Measurements from ENCODE around the gene PYGL. TPM values are rescaled to one million over a fixed set of nuclear protein-coding genes. Genes with fewer than 3 reads are reported as not detected.

The PYGL gene
- polyA plus RNA-seq, 1 of the 3 experiments (the other 2 are of a cell fraction) = 60.2 TPM

DNA sequence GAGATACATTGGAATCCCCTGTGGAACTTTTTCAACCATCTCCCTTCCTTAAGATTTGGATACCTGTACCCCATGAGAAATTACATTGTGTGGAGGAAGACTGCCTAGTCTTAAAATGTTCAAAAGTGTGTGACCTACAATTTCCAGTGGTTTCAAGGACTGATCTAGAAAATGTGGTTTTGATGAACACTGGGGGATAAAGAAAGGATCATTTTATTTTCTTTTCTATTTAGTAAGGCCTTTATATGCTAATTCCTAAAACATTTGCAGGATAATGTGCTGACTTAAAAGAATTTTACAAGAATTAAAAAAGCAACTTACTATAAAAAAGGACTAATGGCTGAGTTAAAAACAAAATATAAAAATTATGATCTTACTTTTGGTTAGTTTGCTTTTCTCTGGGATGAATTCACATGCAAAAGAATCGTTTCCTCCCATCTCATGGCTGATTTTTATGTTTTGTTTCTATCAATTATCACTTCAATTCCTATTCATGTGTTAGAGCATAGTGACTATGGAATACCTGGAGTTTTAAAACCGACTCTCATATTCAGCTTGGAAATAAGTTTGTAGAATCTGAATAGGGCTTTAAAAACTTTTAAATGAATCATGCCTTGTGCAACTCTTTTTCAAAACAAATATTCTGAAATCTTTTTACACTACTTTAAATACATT is 39.9 kb upstream of the PYGL start:
- Histone ChIP-seq H3F3A (replicated peaks; ENCODE audit: insufficient read depth) (peaks cover 5% of the 10 kb centered on the region), H3K4me3 (ENCODE audit: low read depth in 2 of 2, low read length in 1 of 2) (no peak overlapping the region), H3K79me2 (ENCODE audit: insufficient read depth) (no peaks in the 10 kb centered on the region), H3K4me2 (no peak overlapping the region), H3K9ac (no peak overlapping the region), H2AFZ (ENCODE audit: low read depth) (no peak overlapping the region), H3K27ac (ENCODE audit: low read depth in 2 of 2, low read length in 1 of 2) (no peak overlapping the region), H4K20me1 (ENCODE audit: insufficient read depth) (no peaks in the 10 kb centered on the region), H3K27me3 (ENCODE audit: insufficient read depth) (no peaks in the 10 kb centered on the region), H3K9me2 (no peaks in the 10 kb centered on the region), H3K4me1 (ENCODE audit: control insufficient read depth in 1 of 2, insufficient read depth in 2 of 2, low read depth in 1 of 2, low read length in 1 of 2) (peaks cover 5% of the 10 kb centered on the region in 2 experiments; a peak in 3 of 4 replicates), H3K36me3 (replicated peaks in 1 of 2; ENCODE audit: control insufficient read depth in 1 of 2, insufficient read depth in 2 of 2, low read length in 1 of 2) (no peaks in the 10 kb centered on the region), H3K9me3 (no peaks in the 10 kb centered on the region)
- no peak for TF ChIP-seq GABPA (IDR thresholded peaks at IDR 0.05; ENCODE audit: low read depth)
- ChIA-PET CTCF (no interaction called here), POLR2A (no interaction called here)
- no peak for DNase-seq
- WGBS (ENCODE audit: low lambda C conversion rate) = 84% methylated on average over 2 of the region's 2 CpGs

DNA sequence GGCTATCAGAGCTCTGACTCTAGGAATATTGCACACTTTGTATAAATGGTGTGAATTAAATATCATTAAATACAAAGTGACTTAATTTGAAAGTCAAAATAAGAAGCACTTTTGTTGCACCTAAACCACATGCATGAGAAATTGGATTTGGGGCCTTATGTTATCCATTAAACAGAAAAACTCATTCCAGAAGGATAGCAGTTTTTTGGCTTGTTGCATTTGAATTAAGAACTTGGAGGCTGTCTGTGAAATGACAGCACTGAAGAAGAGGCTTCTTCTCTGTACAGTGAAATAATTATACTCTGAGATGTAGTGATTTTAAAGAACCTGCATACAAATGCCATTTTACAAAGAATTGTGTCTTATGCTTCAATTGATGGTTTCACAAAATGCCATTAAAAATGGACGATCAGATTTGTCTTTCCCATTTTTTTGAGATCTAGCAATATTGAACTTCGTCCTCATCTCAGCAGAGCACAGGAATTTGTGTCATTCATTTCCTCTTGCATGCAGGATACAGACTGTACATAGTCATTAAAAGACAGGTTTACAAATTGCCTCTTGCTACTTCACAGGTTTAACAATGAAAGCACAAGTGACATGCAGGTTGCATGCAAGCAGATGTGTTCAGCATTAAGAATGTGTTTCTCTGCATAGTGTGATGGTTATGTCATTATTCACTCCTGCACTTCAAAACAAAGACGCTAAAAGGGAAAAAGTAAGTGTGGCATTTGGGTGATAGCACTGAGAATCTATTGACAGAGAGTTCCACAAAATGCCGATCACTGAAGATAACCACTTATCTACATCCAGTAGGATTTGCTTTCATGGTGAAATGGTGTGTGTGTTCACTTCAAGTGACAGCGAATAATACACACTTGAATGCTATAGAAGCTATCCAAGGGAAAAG is 35.9 kb upstream of the PYGL start:
- WGBS (ENCODE audit: low lambda C conversion rate) = 68% methylated on average over 5 of the region's 5 CpGs
- CTCF ChIA-PET = interaction anchor here (1.2 kb wide), 1 partner anchor 12 kb away, joined by 3 read pairs; no protein-coding TSS in a partner anchor

More for the DNA sequence above, 35.9 kb upstream of the PYGL start:
- TF ChIP-seq, protein P1, sequence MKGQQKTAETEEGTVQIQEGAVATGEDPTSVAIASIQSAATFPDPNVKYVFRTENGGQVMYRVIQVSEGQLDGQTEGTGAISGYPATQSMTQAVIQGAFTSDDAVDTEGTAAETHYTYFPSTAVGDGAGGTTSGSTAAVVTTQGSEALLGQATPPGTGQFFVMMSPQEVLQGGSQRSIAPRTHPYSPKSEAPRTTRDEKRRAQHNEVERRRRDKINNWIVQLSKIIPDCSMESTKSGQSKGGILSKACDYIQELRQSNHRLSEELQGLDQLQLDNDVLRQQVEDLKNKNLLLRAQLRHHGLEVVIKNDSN (IDR thresholded peaks at IDR 0.05; ENCODE audit: borderline replicate concordance, low read depth) = no peak
- TF ChIP-seq, protein P2, sequence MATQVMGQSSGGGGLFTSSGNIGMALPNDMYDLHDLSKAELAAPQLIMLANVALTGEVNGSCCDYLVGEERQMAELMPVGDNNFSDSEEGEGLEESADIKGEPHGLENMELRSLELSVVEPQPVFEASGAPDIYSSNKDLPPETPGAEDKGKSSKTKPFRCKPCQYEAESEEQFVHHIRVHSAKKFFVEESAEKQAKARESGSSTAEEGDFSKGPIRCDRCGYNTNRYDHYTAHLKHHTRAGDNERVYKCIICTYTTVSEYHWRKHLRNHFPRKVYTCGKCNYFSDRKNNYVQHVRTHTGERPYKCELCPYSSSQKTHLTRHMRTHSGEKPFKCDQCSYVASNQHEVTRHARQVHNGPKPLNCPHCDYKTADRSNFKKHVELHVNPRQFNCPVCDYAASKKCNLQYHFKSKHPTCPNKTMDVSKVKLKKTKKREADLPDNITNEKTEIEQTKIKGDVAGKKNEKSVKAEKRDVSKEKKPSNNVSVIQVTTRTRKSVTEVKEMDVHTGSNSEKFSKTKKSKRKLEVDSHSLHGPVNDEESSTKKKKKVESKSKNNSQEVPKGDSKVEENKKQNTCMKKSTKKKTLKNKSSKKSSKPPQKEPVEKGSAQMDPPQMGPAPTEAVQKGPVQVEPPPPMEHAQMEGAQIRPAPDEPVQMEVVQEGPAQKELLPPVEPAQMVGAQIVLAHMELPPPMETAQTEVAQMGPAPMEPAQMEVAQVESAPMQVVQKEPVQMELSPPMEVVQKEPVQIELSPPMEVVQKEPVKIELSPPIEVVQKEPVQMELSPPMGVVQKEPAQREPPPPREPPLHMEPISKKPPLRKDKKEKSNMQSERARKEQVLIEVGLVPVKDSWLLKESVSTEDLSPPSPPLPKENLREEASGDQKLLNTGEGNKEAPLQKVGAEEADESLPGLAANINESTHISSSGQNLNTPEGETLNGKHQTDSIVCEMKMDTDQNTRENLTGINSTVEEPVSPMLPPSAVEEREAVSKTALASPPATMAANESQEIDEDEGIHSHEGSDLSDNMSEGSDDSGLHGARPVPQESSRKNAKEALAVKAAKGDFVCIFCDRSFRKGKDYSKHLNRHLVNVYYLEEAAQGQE (IDR thresholded peaks at IDR 0.05; ENCODE audit: low read depth, low read length) = no peak
- no peak for TF ChIP-seq NFIC (IDR thresholded peaks at IDR 0.05; ENCODE audit: borderline replicate concordance)
- Histone ChIP-seq H4K20me1 (ENCODE audit: insufficient read depth) (no peaks in the 10 kb centered on the region), H3K9me3 (no peaks in the 10 kb centered on the region), H3K4me3 (ENCODE audit: low read depth in 2 of 2, low read length in 1 of 2) (no peak overlapping the region), H3K4me2 (no peak overlapping the region), H3K36me3 (replicated peaks in 1 of 2; ENCODE audit: control insufficient read depth in 1 of 2, insufficient read depth in 2 of 2, low read length in 1 of 2) (no peaks in the 10 kb centered on the region), H2AFZ (ENCODE audit: low read depth) (no peak overlapping the region), H3K79me2 (ENCODE audit: insufficient read depth) (no peaks in the 10 kb centered on the region), H3K9ac (no peak overlapping the region), H3F3A (replicated peaks; ENCODE audit: insufficient read depth) (peaks cover 5% of the 10 kb centered on the region), H3K9me2 (no peaks in the 10 kb centered on the region), H3K27me3 (ENCODE audit: insufficient read depth) (no peaks in the 10 kb centered on the region), H3K27ac (ENCODE audit: low read depth in 2 of 2, low read length in 1 of 2) (no peak overlapping the region), H3K4me1 (ENCODE audit: control insufficient read depth in 1 of 2, insufficient read depth in 2 of 2, low read depth in 1 of 2, low read length in 1 of 2) (peaks cover 5 to 8% of the 10 kb centered on the region in 2 experiments; a peak in 3 of 4 replicates)
- POLR2A ChIA-PET = no interaction called here
- no peak for DNase-seq

Data from SK-N-SH (cell line).